ENCODE measurements around the gene BOLA2.
"Not testable (repeated sequence)": the region's sequence is repeated elsewhere in the genome, so short reads cannot be mapped to it uniquely, and the experiment has no call there.

BOLA2 gene

DNA sequence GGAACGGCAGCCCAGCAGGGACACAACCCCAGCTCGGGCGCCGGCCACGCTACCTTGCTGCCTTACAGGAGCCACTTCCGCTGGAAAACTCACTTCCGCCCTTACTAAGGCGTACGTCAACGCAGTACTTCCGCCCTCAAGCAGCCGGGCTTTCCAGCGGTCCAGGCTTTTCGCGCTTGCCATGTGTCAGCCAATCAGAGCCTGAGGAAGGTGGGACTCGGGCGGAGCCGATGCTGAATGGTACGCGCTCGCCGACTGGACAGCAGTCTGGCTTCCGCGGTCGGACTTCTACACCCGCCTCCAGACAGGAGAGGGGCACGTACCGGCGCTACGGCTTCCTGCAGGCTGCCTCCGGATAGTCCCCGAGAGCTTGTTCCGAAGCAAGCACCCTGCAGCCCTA, at the start of gene BOLA2, which contains the start of gene SLX1B:
Gene BOLA2, minus strand, starts transcription at position 83 of the 400 bp plus-strand sequence. CDS start 98 bp downstream, outside the sequence.
Gene SLX1B, plus strand, starts transcription at position 265 of the 400 bp plus-strand sequence.
- not testable (repeated sequence) for DNase-seq (ENCODE audit: low read depth)

DNA sequence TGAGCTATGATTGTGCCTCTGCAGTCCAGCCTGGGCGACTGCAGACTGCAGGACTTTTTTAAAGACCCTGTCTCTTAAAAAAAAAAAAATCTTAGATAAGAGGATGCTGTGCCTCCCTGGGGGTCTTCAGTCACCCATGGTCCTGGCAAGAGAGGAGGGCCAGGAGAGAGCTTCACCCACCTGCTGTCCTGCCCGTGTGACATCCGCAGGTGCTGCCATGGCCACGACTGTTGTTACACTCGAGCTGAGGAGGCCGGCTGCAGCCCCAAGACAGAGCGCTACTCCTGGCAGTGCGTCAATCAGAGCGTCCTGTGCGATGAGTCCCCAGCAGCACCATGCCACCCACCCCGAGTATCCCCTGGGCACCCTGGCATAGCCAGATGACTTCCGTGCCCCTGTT, 28.1 kb upstream of the BOLA2 start:
- not testable (repeated sequence) for DNase-seq (ENCODE audit: low read depth)

DNA sequence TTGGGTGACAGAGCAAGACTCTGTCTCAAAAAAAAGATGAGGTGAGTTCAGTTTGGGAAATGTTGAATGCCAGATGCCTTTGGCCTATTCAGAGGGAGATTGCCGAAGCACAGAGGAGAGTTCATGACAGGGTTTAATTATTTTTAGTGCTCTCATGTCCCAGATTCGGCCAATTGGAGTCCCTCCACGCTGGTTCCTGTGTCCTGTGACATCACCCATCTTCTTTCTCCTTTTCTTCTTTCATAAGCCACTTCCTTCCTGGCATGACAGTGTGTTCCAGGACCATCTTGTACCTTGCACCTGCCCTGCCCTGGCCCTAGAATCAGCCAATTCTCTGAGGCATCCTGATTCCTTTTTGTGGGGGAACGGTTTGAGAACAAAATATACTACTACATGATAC, 17.9 kb upstream of the BOLA2 start:
- not testable (repeated sequence) for DNase-seq (ENCODE audit: low read depth)

DNA sequence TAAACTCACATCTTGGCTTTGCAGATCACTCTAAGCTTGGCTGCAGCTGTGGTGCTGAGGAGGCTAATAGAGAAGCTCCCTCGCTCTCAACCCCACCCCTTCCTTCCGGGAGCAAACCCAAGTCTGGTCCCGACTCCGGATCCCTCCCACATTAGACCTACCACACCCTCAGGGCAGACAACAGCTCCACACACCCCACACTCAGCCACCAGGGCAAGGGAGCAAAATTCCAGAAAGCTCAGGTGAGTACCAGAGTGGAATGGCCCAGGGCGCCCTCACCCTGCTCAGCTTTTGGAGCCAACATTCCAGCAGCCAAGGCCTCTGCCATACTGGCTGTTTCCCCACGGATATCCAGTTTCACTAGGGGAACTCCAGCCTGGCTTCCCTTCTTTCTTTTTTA, 15.5 kb upstream of the BOLA2 start:
- peak; percentile 8 for DNase-seq (ENCODE audit: low read depth)

DNA sequence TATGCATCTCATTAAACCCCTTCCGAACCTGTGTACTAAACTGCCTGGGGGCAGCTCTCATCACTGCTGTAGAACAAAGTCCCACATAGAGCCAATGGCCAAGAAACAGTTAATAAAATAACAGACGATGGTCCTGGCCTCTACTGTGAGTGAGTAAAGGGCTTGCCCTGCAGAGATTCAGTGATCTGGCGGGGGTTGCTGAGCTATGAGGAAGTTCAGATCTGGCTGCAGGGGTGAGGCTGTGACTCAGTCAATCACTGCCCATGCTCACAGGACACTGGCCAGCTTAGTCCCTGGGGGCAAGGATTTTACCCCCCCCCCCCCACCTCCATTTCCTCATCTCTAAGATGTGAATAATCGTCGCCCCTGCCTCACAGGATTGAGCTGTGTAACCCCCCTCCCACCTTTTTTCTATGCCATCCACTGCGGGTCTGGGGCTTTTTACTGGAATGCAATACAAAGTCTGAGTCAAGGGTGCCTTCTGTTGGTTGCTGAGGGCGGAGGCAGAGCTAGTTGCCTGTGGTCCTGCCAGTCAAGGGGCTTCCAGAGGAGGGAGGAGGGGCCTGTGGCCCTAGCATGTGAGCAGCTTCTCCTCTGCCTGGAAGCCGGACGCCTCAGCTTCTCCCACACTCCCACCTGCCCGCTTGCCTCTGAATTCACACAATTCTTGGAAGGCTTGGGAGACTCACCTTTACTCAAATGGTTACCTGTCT, 13.7 kb upstream of the BOLA2 start:
- not testable (repeated sequence) for DNase-seq (ENCODE audit: low read depth)

DNA sequence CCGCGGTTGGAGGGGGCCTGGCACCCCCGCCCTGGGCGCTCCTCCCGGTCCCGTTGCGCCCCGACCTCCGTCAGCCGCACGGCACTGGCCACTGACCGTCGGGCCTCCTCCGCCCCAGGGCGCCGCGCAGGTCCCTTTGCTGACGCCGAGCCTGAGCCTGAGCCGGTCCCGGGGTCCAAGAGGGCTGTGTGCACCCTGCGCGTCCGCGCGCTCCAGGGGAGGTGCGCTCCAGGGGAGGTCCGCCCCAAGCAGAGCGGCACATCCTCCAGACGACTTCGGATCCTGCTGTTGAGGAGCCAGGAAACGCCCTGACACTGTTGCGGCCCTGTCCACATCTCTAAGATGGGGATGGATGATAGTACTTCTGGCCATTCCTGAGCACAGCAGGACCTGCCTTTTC, 12.8 kb upstream of the BOLA2 start:
- DNase-seq (ENCODE audit: low read depth), result not testable (repeated sequence)

- DNase-seq (ENCODE audit: low read depth), result not testable (repeated sequence)
Observed at GRCh38 chr16:29465985-29466824, 12.1 kb upstream of the BOLA2 start.

- not testable (repeated sequence) for DNase-seq (ENCODE audit: low read depth)
Observed at GRCh38 chr16:29460647-29461030, 6.5 kb upstream of the BOLA2 start.

DNA sequence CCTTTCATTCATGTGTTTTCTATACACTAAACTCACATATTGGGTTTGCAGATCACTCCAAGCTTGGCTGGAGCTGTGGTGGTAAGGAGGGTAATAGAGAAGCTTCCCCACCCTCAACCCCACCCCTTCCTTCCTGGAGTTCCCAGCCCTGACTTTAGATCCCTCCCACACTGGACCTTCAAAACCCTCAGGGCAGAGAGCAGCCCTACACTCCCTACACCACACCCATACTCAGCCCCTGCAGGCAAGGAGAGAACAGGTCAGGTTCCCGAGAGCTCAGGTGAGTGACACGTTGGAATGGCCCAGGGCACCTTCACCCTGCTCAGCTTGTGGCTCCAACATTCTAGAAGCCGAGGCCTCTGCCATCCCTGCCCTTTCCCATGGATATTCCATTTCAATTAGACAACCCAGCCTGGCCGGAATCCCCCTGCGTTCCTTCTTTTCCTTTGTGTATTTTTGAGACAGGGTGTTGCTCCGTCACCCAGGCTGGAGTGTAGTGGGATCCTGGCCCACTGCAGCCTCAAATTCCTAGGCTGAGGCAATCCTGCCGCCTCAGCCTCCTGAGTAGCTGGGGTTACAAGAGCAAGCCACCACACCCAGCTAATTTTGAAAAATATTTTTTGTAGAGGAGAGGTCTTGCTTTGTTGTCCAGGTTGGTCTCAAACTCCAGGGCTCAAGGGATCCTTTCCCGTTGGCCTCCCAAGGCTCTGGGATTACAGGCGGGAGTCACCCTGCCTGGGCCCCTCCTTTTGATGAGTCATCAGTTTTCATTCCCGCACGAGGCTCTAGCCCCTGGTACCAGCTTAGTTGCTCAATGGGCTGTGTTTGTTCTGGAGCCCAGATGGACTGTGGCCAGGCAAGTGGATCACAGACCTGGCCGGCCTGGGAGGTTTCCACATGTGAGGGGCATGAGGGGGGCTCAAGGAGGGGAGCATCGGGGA, 5.8 kb upstream of the BOLA2 start, which contains the start of gene SULT1A4:
Gene SULT1A4, plus strand, starts transcription at position 208 of the 941 bp plus-strand sequence. CDS start 1,473 bp downstream, outside the sequence.
- DNase-seq (ENCODE audit: low read depth), result not testable (repeated sequence)

DNA sequence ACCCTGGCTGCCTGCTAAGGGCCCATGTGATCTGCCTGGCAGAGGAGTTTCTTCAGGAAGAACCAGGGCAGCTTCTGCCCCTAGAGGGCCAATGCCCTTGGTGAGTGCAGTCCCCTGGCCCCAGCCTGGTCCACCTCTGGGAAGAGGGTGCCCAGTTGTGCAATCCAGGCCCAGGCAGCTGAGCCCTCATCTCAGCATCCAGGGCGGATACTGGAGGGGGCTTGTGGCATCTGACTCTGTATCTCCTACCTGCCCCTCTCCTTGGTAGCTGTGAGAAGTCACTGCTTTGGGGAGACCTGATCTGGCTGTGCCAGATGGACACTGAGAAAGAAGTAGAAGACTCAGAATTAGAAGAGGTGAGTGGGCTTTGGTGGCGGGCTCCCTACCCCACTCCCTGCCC, 3.5 kb upstream of the BOLA2 start:
- DNase-seq (ENCODE audit: low read depth), result not testable (repeated sequence)

DNA sequence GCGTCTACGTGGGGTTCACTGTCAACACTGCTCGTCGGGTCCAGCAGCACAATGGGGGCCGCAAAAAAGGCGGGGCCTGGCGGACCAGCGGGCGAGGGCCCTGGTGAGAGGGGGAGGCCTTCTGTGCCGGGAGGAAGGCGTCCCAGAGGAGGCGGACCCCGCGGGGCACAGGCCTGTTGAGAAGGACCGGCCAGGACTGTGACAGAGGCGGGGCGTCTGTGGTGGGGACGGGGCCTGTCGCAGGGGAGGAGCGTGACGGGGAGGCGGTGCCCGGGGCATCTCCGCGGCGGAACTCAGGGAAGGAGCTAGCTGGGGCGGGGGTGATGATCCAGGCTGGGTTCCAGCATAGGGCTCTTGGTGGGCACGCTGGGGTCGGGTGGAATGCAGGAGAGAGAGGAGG, 677 bp upstream of the BOLA2 start:
- not testable (repeated sequence) for DNase-seq (ENCODE audit: low read depth)

DNA sequence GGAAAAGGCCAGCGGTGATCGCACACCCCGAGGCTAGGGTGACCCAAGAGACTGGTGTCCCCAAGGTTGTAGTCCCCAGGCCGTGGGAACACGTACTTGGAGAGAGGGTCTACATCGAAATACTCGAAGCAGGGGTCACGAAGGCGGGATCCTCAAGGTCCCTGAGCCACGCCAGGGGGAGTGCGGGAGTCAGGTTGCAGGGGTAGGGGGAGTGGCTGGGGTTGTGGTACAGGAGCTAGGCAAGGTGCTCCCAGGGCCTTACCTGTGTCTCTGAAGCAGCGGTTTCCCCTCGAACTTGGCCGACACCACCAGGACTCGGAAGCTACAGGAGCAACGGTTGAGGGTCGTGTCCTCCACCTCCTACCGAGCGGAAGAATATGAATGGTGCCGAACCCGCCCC, 397 bp downstream of the BOLA2 start:
- DNase-seq (ENCODE audit: low read depth), result not testable (repeated sequence)

- DNase-seq (ENCODE audit: low read depth), result not testable (repeated sequence)
Observed at GRCh38 chr16:29425390-29425789, 28.8 kb downstream of the BOLA2 start.

- not testable (repeated sequence) for DNase-seq (ENCODE audit: low read depth)
Observed at GRCh38 chr16:29423587-29423986, 30.6 kb downstream of the BOLA2 start.

- DNase-seq (ENCODE audit: low read depth), result not testable (repeated sequence)
Observed at GRCh38 chr16:29405249-29405648, 48.9 kb downstream of the BOLA2 start.
